GM18508 (cell line): ENCODE results near the gene ASRGL1.
"Not testable (repeated sequence)": the region's sequence is repeated elsewhere in the genome, so short reads cannot be mapped to it uniquely, and the experiment has no call there.

Experiments used
- ATAC-seq: cut with Tn5 transposase; IDR thresholded peaks from one replicate; pipeline ENCODE4 v1.9.1; 2021; ENCODE audit warnings: moderate number of reproducible peaks; ENCODE audit not compliant: insufficient read depth, unreplicated experiment

Gene ASRGL1

GRCh38 chr11:62337303-62338181 lies at the start of gene ASRGL1:
Gene ASRGL1, plus strand, starts transcription at chr11:62337448. Its CDS starts 530 bp downstream, at chr11:62337978.
- ATAC-seq, result no peak

- ATAC-seq, result no peak
Measured at GRCh38 chr11:62295504-62295903, 41.7 kb upstream of the ASRGL1 start.

- no peak for ATAC-seq
Measured at GRCh38 chr11:62298975-62299374, 38.3 kb upstream of the ASRGL1 start, which contains the start of gene SCGB1D4. Gene SCGB1D4, minus strand, starts transcription at chr11:62299075. Its CDS starts 65 bp downstream, at chr11:62299010.

- ATAC-seq, result no peak
Measured at GRCh38 chr11:62306227-62306626, 31.0 kb upstream of the ASRGL1 start.

- no peak for ATAC-seq
Measured at GRCh38 chr11:62307950-62308349, 29.3 kb upstream of the ASRGL1 start.

GRCh38 chr11:62309991-62310390 lies 27.3 kb upstream of the ASRGL1 start:
- ATAC-seq, result no peak

- ATAC-seq, result no peak
Measured at GRCh38 chr11:62315431-62315830, 21.8 kb upstream of the ASRGL1 start.

- ATAC-seq, result no peak
Measured at GRCh38 chr11:62322524-62322923, 14.7 kb upstream of the ASRGL1 start.

- no peak for ATAC-seq
Measured at GRCh38 chr11:62324731-62325556, 12.3 kb upstream of the ASRGL1 start.

GRCh38 chr11:62325781-62326180 lies 11.5 kb upstream of the ASRGL1 start:
- not testable (repeated sequence) for ATAC-seq

GRCh38 chr11:62326719-62327118 lies 10.5 kb upstream of the ASRGL1 start:
- ATAC-seq, result not testable (repeated sequence)

GRCh38 chr11:62327541-62327940 lies 9.7 kb upstream of the ASRGL1 start:
- ATAC-seq, result not testable (repeated sequence)

GRCh38 chr11:62331264-62331663 lies 6.0 kb upstream of the ASRGL1 start:
- ATAC-seq, result not testable (repeated sequence)

- ATAC-seq, result no peak
Measured at GRCh38 chr11:62333768-62334167, 3.5 kb upstream of the ASRGL1 start.

GRCh38 chr11:62336949-62337302 lies 322 bp upstream of the ASRGL1 start:
- not testable (repeated sequence) for ATAC-seq

GRCh38 chr11:62338218-62338617 lies 970 bp downstream of the ASRGL1 start:
- no peak for ATAC-seq

- ATAC-seq, result no peak
Measured at GRCh38 chr11:62340269-62340901, 3.1 kb downstream of the ASRGL1 start.

GRCh38 chr11:62341588-62341987 lies 4.3 kb downstream of the ASRGL1 start:
- ATAC-seq, result no peak

GRCh38 chr11:62343646-62344190 lies 6.5 kb downstream of the ASRGL1 start:
- not testable (repeated sequence) for ATAC-seq

- ATAC-seq, result no peak
Measured at GRCh38 chr11:62344210-62344609, 7.0 kb downstream of the ASRGL1 start.
